Type B pancreatic cell (in vitro differentiated cells): ENCODE results near the gene C18orf63. TPM values are rescaled to one million over a fixed set of nuclear protein-coding genes. Genes with fewer than 3 reads are reported as not detected.

Experiments
- DNase-seq: peaks from one replicate; pipeline ENCODE4 v3.0.0; 2021; ENCODE audit warnings: mixed read lengths; ENCODE audit not compliant: unreplicated experiment; ENCODE audit errors: extremely low spot score
- H3K27ac Mint-ChIP-seq: 2 replicates; pipeline ENCODE4 v1.8.0; 2021; ENCODE audit warnings: mild to moderate bottlenecking, mixed read lengths
- H3K27me3 Mint-ChIP-seq: 2 replicates; pipeline ENCODE4 v1.8.0; 2021; ENCODE audit warnings: mixed read lengths
- H3K36me3 Mint-ChIP-seq: 2 replicates; pipeline ENCODE4 v1.8.0; 2021; ENCODE audit warnings: mixed read lengths
- H3K4me1 Mint-ChIP-seq: one replicate; pipeline ENCODE4 v1.8.0; 2021; ENCODE audit warnings: mixed read lengths; ENCODE audit not compliant: unreplicated experiment
- H3K4me3 Mint-ChIP-seq: 2 replicates; pipeline ENCODE4 v1.8.0; 2021; ENCODE audit warnings: mild to moderate bottlenecking, mixed read lengths
- H3K9me3 Mint-ChIP-seq: 2 replicates; pipeline ENCODE4 v1.8.0; 2021; ENCODE audit warnings: mixed read lengths
- CTCF ChIP-seq: fragments of 200-600 bp; sonication (generic); conservative IDR thresholded peaks from 2 replicates; pipeline ENCODE4 v1.5.0; 2021; ENCODE audit warnings: antibody characterized with exemption, mild to moderate bottlenecking
- total RNA-seq: library from RNA; stranded (reverse); gene quantifications from 2 replicates; pipeline ENCODE4 v1.2.1, GENCODE V29; 2021; ENCODE audit warnings: low replicate concordance

C18orf63 gene
- total RNA-seq, 1 donor from 2014 or later, result not detected

GRCh38 chr18:74373428-74373827 is 57.8 kb downstream of the C18orf63 start:
- no peak for TF ChIP-seq CTCF
- H3K27ac Mint-ChIP-seq, result no peak overlapping the region
- no peaks in the 10 kb centered on the region for H3K36me3 Mint-ChIP-seq
- no peaks in the 10 kb centered on the region for H3K9me3 Mint-ChIP-seq
- no peak for DNase-seq
- H3K27me3 Mint-ChIP-seq, result peaks cover 4% of the 10 kb centered on the region
- peaks cover 9% of the 10 kb centered on the region for H3K4me1 Mint-ChIP-seq
- no peak overlapping the region for H3K4me3 Mint-ChIP-seq

- H3K27me3 Mint-ChIP-seq, result peaks cover 4% of the 10 kb centered on the region
- peaks cover 4% of the 10 kb centered on the region for H3K9me3 Mint-ChIP-seq
- TF ChIP-seq CTCF, result no peak
- H3K36me3 Mint-ChIP-seq, result no peaks in the 10 kb centered on the region
- peak; percentile 27 for DNase-seq
- H3K27ac Mint-ChIP-seq, result no peak overlapping the region
- H3K4me1 Mint-ChIP-seq, result no peaks in the 10 kb centered on the region
- H3K4me3 Mint-ChIP-seq, result no peak overlapping the region
Measured at GRCh38 chr18:74375999-74376398, 60.4 kb downstream of the C18orf63 start.

GRCh38 chr18:74376523-74376922 is 60.9 kb downstream of the C18orf63 start:
- no peak for DNase-seq
- Mint-ChIP-seq H3K36me3 (no peaks in the 10 kb centered on the region), H3K4me1 (no peaks in the 10 kb centered on the region), H3K9me3 (peaks cover 4% of the 10 kb centered on the region), H3K27ac (no peak overlapping the region), H3K4me3 (no peak overlapping the region), H3K27me3 (peaks cover 4% of the 10 kb centered on the region)
- TF ChIP-seq CTCF, result no peak

- Mint-ChIP-seq H3K9me3 (peaks cover 4% of the 10 kb centered on the region), H3K4me3 (no peak overlapping the region), H3K36me3 (no peaks in the 10 kb centered on the region), H3K4me1 (no peaks in the 10 kb centered on the region), H3K27me3 (no peaks in the 10 kb centered on the region), H3K27ac (no peak overlapping the region)
- DNase-seq, result no peak
- no peak for TF ChIP-seq CTCF
Measured at GRCh38 chr18:74377776-74378175, 62.1 kb downstream of the C18orf63 start.

GRCh38 chr18:74378179-74378682 is 62.6 kb downstream of the C18orf63 start:
- no peak for TF ChIP-seq CTCF
- Mint-ChIP-seq H3K4me1 (no peaks in the 10 kb centered on the region), H3K36me3 (no peaks in the 10 kb centered on the region), H3K27ac (no peak overlapping the region), H3K9me3 (peaks cover 4% of the 10 kb centered on the region), H3K27me3 (no peaks in the 10 kb centered on the region), H3K4me3 (no peak overlapping the region)
- DNase-seq, result no peak

GRCh38 chr18:74380916-74381315 is 65.3 kb downstream of the C18orf63 start:
- Mint-ChIP-seq H3K27ac (no peak overlapping the region), H3K4me3 (no peak overlapping the region), H3K4me1 (no peaks in the 10 kb centered on the region), H3K27me3 (no peaks in the 10 kb centered on the region), H3K36me3 (no peaks in the 10 kb centered on the region), H3K9me3 (peaks cover 4% of the 10 kb centered on the region)
- DNase-seq, result peak; percentile 51
- no peak for TF ChIP-seq CTCF
